Common myeloid progenitor, CD34-positive (primary cell): ENCODE results near the gene TTC33.
A peak's percentile ranks its signal among the peaks of the same experiment; 100 is the strongest.

Experiments used
- CTCF ChIA-PET: fragments of 350-600 bp; sonication (Branson Sonifier 250); formaldehyde crosslinking; loops from one replicate; lab custom pipeline; 2021; ENCODE audit warnings: antibody characterized with exemption; lab: Charles Lee
- POLR2A ChIA-PET: fragments of 350-600 bp; sonication (Branson Sonifier 250); formaldehyde crosslinking; loops from one replicate; lab custom pipeline; 2021; ENCODE audit warnings: antibody characterized with exemption; lab: Charles Lee
- DNase-seq, 3 donors: peaks; one replicate each; pipeline versions ENCODE4 v3.0.0 to v3.0.0-alpha.2; 2013
- H3K27ac ChIP-seq, 2 experiments: 1 replicate in 1 of 2; 2 replicates in 1 of 2; pipeline ENCODE4 v1.7.0; 2013; ENCODE audit warnings: inconsistent platforms in 2 of 2, low read length in 2 of 2, mild to moderate bottlenecking in 2 of 2, low read depth in 1 of 2, moderate library complexity in 1 of 2; ENCODE audit not compliant: severe bottlenecking in 2 of 2, insufficient read depth in 1 of 2, poor library complexity in 1 of 2
- H3K27me3 ChIP-seq, 5 experiments: replicated peaks in 2 of 5; 1 replicate in 3 of 5; 2 replicates in 2 of 5; pipeline versions ENCODE4 v1.6.1 to v1.7.0; 2013; ENCODE audit warnings: low read length in 4 of 5, mild to moderate bottlenecking in 2 of 5, moderate library complexity in 2 of 5, inconsistent platforms in 1 of 5; ENCODE audit not compliant: insufficient read depth in 5 of 5, control insufficient read depth in 4 of 5
- H3K36me3 ChIP-seq, 4 experiments: 1 replicate in 2 of 4; 2 replicates in 2 of 4; pipeline versions ENCODE4 v1.6.1 to v1.7.0; 2013; ENCODE audit warnings: low read length in 3 of 4, control low read depth in 1 of 4, mild to moderate bottlenecking in 1 of 4; ENCODE audit not compliant: control insufficient read depth in 4 of 4, insufficient read depth in 4 of 4
- H3K4me1 ChIP-seq, 4 experiments: 1 replicate in 3 of 4; 2 replicates in 1 of 4; pipeline versions ENCODE4 v1.6.1 to v1.7.1; 2013; ENCODE audit warnings: low read length in 3 of 4, mild to moderate bottlenecking in 3 of 4, control low read depth in 1 of 4, inconsistent platforms in 1 of 4, moderate library complexity in 1 of 4; ENCODE audit not compliant: control insufficient read depth in 4 of 4, insufficient read depth in 4 of 4; ENCODE audit errors: control extremely low read depth in 1 of 4
- H3K4me3 ChIP-seq, 7 experiments: 1 replicate in 4 of 7; 2 replicates in 3 of 7; pipeline versions ENCODE4 v1.5.1 to v1.7.0; 2013; ENCODE audit warnings: mild to moderate bottlenecking in 7 of 7, low read length in 6 of 7, moderate library complexity in 6 of 7, inconsistent platforms in 2 of 7, low read depth in 2 of 7, control low read depth in 1 of 7; ENCODE audit not compliant: insufficient read depth in 4 of 7, control insufficient read depth in 1 of 7; ENCODE audit errors: extremely low read depth in 1 of 7
- H3K9me3 ChIP-seq, 5 experiments: 1 replicate in 4 of 5; 2 replicates in 1 of 5; pipeline versions ENCODE4 v1.6.1 to v1.7.1; 2013; ENCODE audit warnings: low read length in 4 of 5, mild to moderate bottlenecking in 2 of 5, inconsistent platforms in 1 of 5, low read depth in 1 of 5, moderate library complexity in 1 of 5; ENCODE audit not compliant: control insufficient read depth in 4 of 5, insufficient read depth in 2 of 5; ENCODE audit errors: control extremely low read depth in 1 of 5
- WGBS: methylation state at CpG from one replicate; pipeline ENCODE4 v1.1.5; 2013; ENCODE audit not compliant: insufficient coverage; 5-methylcytosine and 5-hydroxymethylcytosine counted together

The TTC33 gene

GRCh38 chr5:40627706-40628105 lies 128.1 kb downstream of the TTC33 start:
- DNase-seq, result peak; percentile 25 to 74 (median 56)
- ChIA-PET CTCF (interaction anchor here (1.1 to 1.2 kb wide), 2 partner anchors 9 to 142 kb away, joined by 4 to 5 read pairs; no protein-coding TSS in a partner anchor), POLR2A (interaction anchor here (0.5 kb wide), 1 partner anchor 21 kb away, joined by 3 read pairs; no protein-coding TSS in a partner anchor)
- WGBS, result no CpG with 5 or more reads among the region's 2 CpGs
- peak overlapping the region in 2 of 7 experiments; percentile 22 to 45 for H3K4me3 ChIP-seq
- no peaks in the 10 kb centered on the region for H3K27me3 ChIP-seq
- peak overlapping the region in 1 of 2 experiments; percentile 70 for H3K27ac ChIP-seq
- H3K9me3 ChIP-seq, result no peaks in the 10 kb centered on the region
- H3K36me3 ChIP-seq, result no peaks in the 10 kb centered on the region
- peaks cover 10 to 29% (median 16%) of the 10 kb centered on the region in 4 experiments for H3K4me1 ChIP-seq

GRCh38 chr5:40626801-40627200 lies 129.0 kb downstream of the TTC33 start:
- Histone ChIP-seq H3K9me3 (no peaks in the 10 kb centered on the region), H3K4me1 (peaks cover 10 to 36% (median 19%) of the 10 kb centered on the region in 4 experiments), H3K36me3 (no peaks in the 10 kb centered on the region), H3K27me3 (no peaks in the 10 kb centered on the region), H3K27ac (no peak overlapping the region), H3K4me3 (no peak overlapping the region)
- CTCF ChIA-PET, result interaction anchor here (1.2 kb wide), 1 partner anchor 8 kb away, joined by 5 read pairs; no protein-coding TSS in a partner anchor
- POLR2A ChIA-PET, result no interaction called here
- WGBS, result 100% methylated on average over 2 of the region's 2 CpGs
- DNase-seq, result no peak

GRCh38 chr5:40623480-40624420 lies 132.0 kb downstream of the TTC33 start:
- CTCF ChIA-PET, result interaction anchor here (0.6 to 1.2 kb wide), 2 partner anchors 14 to 186 kb away, joined by 3 to 4 read pairs; no protein-coding TSS in a partner anchor
- DNase-seq, result no peak
- Histone ChIP-seq H3K36me3 (no peaks in the 10 kb centered on the region), H3K4me3 (no peak overlapping the region), H3K4me1 (peaks cover 8 to 33% (median 19%) of the 10 kb centered on the region in 4 experiments), H3K27me3 (no peaks in the 10 kb centered on the region), H3K27ac (no peak overlapping the region), H3K9me3 (no peaks in the 10 kb centered on the region)
- POLR2A ChIA-PET, result interaction anchor here (0.6 kb wide), 1 partner anchor 31 kb away, joined by 3 read pairs; no protein-coding TSS in a partner anchor
- 100% methylated on average over 1 of the region's 2 CpGs for WGBS

- ChIA-PET CTCF (interaction anchor here (0.6 to 1.2 kb wide), 3 partner anchors 13 to 212 kb away, joined by 3 to 4 read pairs (median 4); no protein-coding TSS in a partner anchor), POLR2A (no interaction called here)
- no peak for DNase-seq
- H3K4me1 ChIP-seq, result peaks cover 0 to 23% (median 11%) of the 10 kb centered on the region in 4 experiments
- H3K9me3 ChIP-seq, result no peaks in the 10 kb centered on the region
- H3K27me3 ChIP-seq, result no peaks in the 10 kb centered on the region
- no peaks in the 10 kb centered on the region for H3K36me3 ChIP-seq
- 72% methylated on average over 2 of the region's 2 CpGs for WGBS
- H3K27ac ChIP-seq, result no peak overlapping the region
- no peak overlapping the region for H3K4me3 ChIP-seq
Measured at GRCh38 chr5:40622463-40623252, 133.1 kb downstream of the TTC33 start.

DNA sequence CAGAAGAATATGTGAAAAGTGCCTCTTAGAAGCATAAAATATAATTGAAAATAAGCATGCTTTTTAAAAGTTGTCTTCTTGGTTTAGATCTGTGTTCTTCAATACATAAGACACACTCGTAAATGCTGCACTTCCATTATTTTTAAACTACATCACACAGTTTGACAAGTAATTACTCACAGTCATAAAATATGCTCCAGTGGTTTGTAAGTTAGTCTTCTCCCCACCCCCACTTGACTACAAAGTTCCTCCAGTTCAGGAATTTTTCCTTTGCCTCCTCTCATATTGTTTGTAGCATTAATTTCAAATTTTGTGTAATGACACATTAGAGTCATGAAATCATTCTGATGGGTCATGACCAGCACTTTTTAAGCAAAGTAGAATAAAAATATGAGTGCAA lies 136.3 kb downstream of the TTC33 start:
- Histone ChIP-seq H3K27ac (no peak overlapping the region), H3K27me3 (no peaks in the 10 kb centered on the region), H3K4me3 (no peak overlapping the region), H3K4me1 (peaks cover 9 to 40% (median 25%) of the 10 kb centered on the region in 4 experiments), H3K9me3 (no peaks in the 10 kb centered on the region), H3K36me3 (no peaks in the 10 kb centered on the region)
- no CpG with 5 or more reads among the region's 1 CpG for WGBS
- ChIA-PET CTCF (interaction anchor here (1.4 kb wide), 1 partner anchor 8 kb away, joined by 5 read pairs; no protein-coding TSS in a partner anchor), POLR2A (no interaction called here)
- DNase-seq, result no peak

DNA sequence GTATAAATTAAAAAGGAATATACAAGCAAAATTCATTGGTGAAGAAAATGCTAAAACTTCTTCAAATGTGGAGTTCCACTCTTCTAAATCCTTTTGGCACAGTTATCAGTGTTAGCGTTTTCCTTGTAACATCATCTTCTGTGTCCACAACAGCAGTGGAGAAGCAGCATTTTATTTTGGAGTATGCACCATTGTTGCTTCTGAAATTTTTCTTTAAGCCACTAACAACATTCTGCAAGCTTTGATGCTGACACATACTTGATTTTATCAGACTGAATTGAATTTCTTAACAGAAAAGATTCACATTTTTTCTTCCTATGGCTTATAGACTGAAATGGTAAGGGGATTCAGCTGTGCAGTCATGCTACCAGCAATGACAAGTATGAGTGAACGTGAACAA lies 136.8 kb downstream of the TTC33 start:
- ChIA-PET POLR2A (interaction anchor here (0.7 kb wide), 1 partner anchor 61 kb away, joined by 3 read pairs; the partner anchor contains the start of gene PTGER4), CTCF (interaction anchor here (0.7 to 1.4 kb wide), 2 partner anchors 8 to 66 kb away, joined by 3 to 5 read pairs; no protein-coding TSS in a partner anchor)
- Histone ChIP-seq H3K27ac (no peak overlapping the region), H3K9me3 (no peaks in the 10 kb centered on the region), H3K36me3 (no peaks in the 10 kb centered on the region), H3K27me3 (no peaks in the 10 kb centered on the region), H3K4me1 (peaks cover 9 to 40% (median 25%) of the 10 kb centered on the region in 4 experiments), H3K4me3 (no peak overlapping the region)
- WGBS, result 100% methylated on average over 2 of the region's 2 CpGs
- DNase-seq, result no peak
